GM19239 (cell line): ENCODE results near the gene AGBL1.

Experiments used
- DNase-seq: peaks from one replicate; pipeline ENCODE4 v3.0.0; 2011; ENCODE audit warnings: low spot score; ENCODE audit not compliant: insufficient read length
- FAIRE-seq: peaks from 2 replicates; lab custom pipeline; 2011; peaks lifted over from hg19 to GRCh38; lab: Jason Lieb, UNC

Gene AGBL1

GRCh38 chr15:86839502-86839901 lies 759.8 kb downstream of the AGBL1 start:
- no peak for DNase-seq
- FAIRE-seq, result no peak

GRCh38 chr15:86840996-86841395 lies 761.3 kb downstream of the AGBL1 start:
- DNase-seq (no peak), FAIRE-seq (no peak)

- no peak for DNase-seq
- FAIRE-seq, result no peak
Measured at GRCh38 chr15:86842199-86842598, 762.5 kb downstream of the AGBL1 start.

GRCh38 chr15:86846036-86846435 lies 766.4 kb downstream of the AGBL1 start:
- DNase-seq (no peak), FAIRE-seq (no peak)

GRCh38 chr15:86849136-86849535 lies 769.5 kb downstream of the AGBL1 start:
- no peak for DNase-seq
- no peak for FAIRE-seq

- DNase-seq, result no peak
- FAIRE-seq, result no peak
Measured at GRCh38 chr15:86849558-86850285, 770.1 kb downstream of the AGBL1 start.

GRCh38 chr15:86850939-86851338 lies 771.3 kb downstream of the AGBL1 start:
- FAIRE-seq, result no peak
- DNase-seq, result no peak

GRCh38 chr15:86852741-86853140 lies 773.1 kb downstream of the AGBL1 start:
- FAIRE-seq, result no peak
- DNase-seq, result no peak

GRCh38 chr15:86854176-86854575 lies 774.5 kb downstream of the AGBL1 start:
- no peak for DNase-seq
- FAIRE-seq, result no peak

GRCh38 chr15:86855307-86856291 lies 775.9 kb downstream of the AGBL1 start:
- DNase-seq (no peak), FAIRE-seq (no peak)

GRCh38 chr15:86857701-86858100 lies 778.0 kb downstream of the AGBL1 start:
- FAIRE-seq, result no peak
- no peak for DNase-seq

GRCh38 chr15:86863226-86863915 lies 783.7 kb downstream of the AGBL1 start:
- no peak for DNase-seq

GRCh38 chr15:86865920-86866319 lies 786.2 kb downstream of the AGBL1 start:
- FAIRE-seq (no peak), DNase-seq (no peak)

More at GRCh38 chr15:86863226-86863915, 783.7 kb downstream of the AGBL1 start:
- FAIRE-seq, result no peak

GRCh38 chr15:86870846-86871245 lies 791.2 kb downstream of the AGBL1 start:
- FAIRE-seq, result no peak
- DNase-seq, result no peak

- DNase-seq (no peak), FAIRE-seq (no peak)
Measured at GRCh38 chr15:86871964-86872363, 792.3 kb downstream of the AGBL1 start.

- FAIRE-seq (no peak), DNase-seq (no peak)
Measured at GRCh38 chr15:86872782-86873181, 793.1 kb downstream of the AGBL1 start.

- FAIRE-seq, result no peak
- no peak for DNase-seq
Measured at GRCh38 chr15:86875067-86875466, 795.4 kb downstream of the AGBL1 start.

GRCh38 chr15:86876387-86876944 lies 796.8 kb downstream of the AGBL1 start:
- FAIRE-seq (no peak), DNase-seq (no peak)

- FAIRE-seq (no peak), DNase-seq (no peak)
Measured at GRCh38 chr15:86877171-86877631, 797.5 kb downstream of the AGBL1 start.

- peak; percentile 6 for DNase-seq
- FAIRE-seq, result peak; percentile 53
Measured at GRCh38 chr15:86878844-86879243, 799.2 kb downstream of the AGBL1 start.
